Measurements from ENCODE around the gene ATAD2B.

Gene ATAD2B

GRCh38 chr2:23838996-23839395 is 87.9 kb downstream of the ATAD2B start:
- FAIRE-seq (no peak), DNase-seq (ENCODE audit: insufficient read length, low spot score) (no peak)

- FAIRE-seq (no peak), DNase-seq (ENCODE audit: insufficient read length, low spot score) (no peak)
Observed at GRCh38 chr2:23838581-23838980, 88.3 kb downstream of the ATAD2B start.

GRCh38 chr2:23837871-23838270 is 89.1 kb downstream of the ATAD2B start:
- no peak for FAIRE-seq

GRCh38 chr2:23836971-23837565 is 89.9 kb downstream of the ATAD2B start:
- no peak for FAIRE-seq
- no peak for DNase-seq (ENCODE audit: insufficient read length, low spot score)

More at GRCh38 chr2:23837871-23838270, 89.1 kb downstream of the ATAD2B start:
- no peak for DNase-seq (ENCODE audit: insufficient read length, low spot score)

GRCh38 chr2:23836505-23836904 is 90.4 kb downstream of the ATAD2B start:
- FAIRE-seq (no peak), DNase-seq (ENCODE audit: insufficient read length, low spot score) (no peak)

- FAIRE-seq = no peak
- no peak for DNase-seq (ENCODE audit: insufficient read length, low spot score)
Observed at GRCh38 chr2:23835988-23836387, 90.9 kb downstream of the ATAD2B start.

GRCh38 chr2:23835423-23835822 is 91.5 kb downstream of the ATAD2B start:
- FAIRE-seq (no peak), DNase-seq (ENCODE audit: insufficient read length, low spot score) (no peak)

GRCh38 chr2:23828986-23829385 is 97.9 kb downstream of the ATAD2B start:
- DNase-seq (ENCODE audit: insufficient read length, low spot score) (no peak), FAIRE-seq (no peak)

- no peak for DNase-seq (ENCODE audit: insufficient read length, low spot score)
Observed at GRCh38 chr2:23828256-23828980, 98.5 kb downstream of the ATAD2B start.

GRCh38 chr2:23827287-23827686 is 99.6 kb downstream of the ATAD2B start:
- no peak for FAIRE-seq
- DNase-seq (ENCODE audit: insufficient read length, low spot score) = no peak

More at GRCh38 chr2:23828256-23828980, 98.5 kb downstream of the ATAD2B start:
- FAIRE-seq = no peak

- DNase-seq (ENCODE audit: insufficient read length, low spot score) (no peak), FAIRE-seq (peak; percentile 14)
Observed at GRCh38 chr2:23826771-23827170, 100.2 kb downstream of the ATAD2B start.

- no peak for DNase-seq (ENCODE audit: insufficient read length, low spot score)
- no peak for FAIRE-seq
Observed at GRCh38 chr2:23826040-23826439, 100.9 kb downstream of the ATAD2B start.

- DNase-seq (ENCODE audit: insufficient read length, low spot score) (peak; percentile 8), FAIRE-seq (peak; percentile 87)
Observed at GRCh38 chr2:23824777-23825212, 102.1 kb downstream of the ATAD2B start.

GRCh38 chr2:23823863-23824262 is 103.1 kb downstream of the ATAD2B start:
- DNase-seq (ENCODE audit: insufficient read length, low spot score) = no peak
- no peak for FAIRE-seq

- no peak for FAIRE-seq
- no peak for DNase-seq (ENCODE audit: insufficient read length, low spot score)
Observed at GRCh38 chr2:23814963-23815362, 112.0 kb downstream of the ATAD2B start.

GRCh38 chr2:23813438-23813837 is 113.5 kb downstream of the ATAD2B start:
- DNase-seq (ENCODE audit: insufficient read length, low spot score) = no peak
- no peak for FAIRE-seq

GRCh38 chr2:23809150-23809549 is 117.8 kb downstream of the ATAD2B start:
- FAIRE-seq (no peak), DNase-seq (ENCODE audit: insufficient read length, low spot score) (no peak)

- FAIRE-seq (no peak), DNase-seq (ENCODE audit: insufficient read length, low spot score) (no peak)
Observed at GRCh38 chr2:23806665-23807249, 120.2 kb downstream of the ATAD2B start.

GRCh38 chr2:23806201-23806600 is 120.7 kb downstream of the ATAD2B start:
- FAIRE-seq (no peak), DNase-seq (ENCODE audit: insufficient read length, low spot score) (no peak)

GRCh38 chr2:23803965-23804542 is 122.9 kb downstream of the ATAD2B start:
- FAIRE-seq = peak; percentile 73

GRCh38 chr2:23803264-23803964 is 123.5 kb downstream of the ATAD2B start:
- DNase-seq (ENCODE audit: insufficient read length, low spot score) = no peak
- FAIRE-seq = no peak

More at GRCh38 chr2:23803965-23804542, 122.9 kb downstream of the ATAD2B start:
- DNase-seq (ENCODE audit: insufficient read length, low spot score) = no peak

All from GM19239 (cell line).